GM12872 (cell line): ENCODE results near the gene IRF9.

Experiments used
- TF ChIP-seq, protein P1 (sequence below): IDR thresholded peaks from 3 replicates; pipeline ENCODE4 v1.5.1; 2011; ENCODE audit warnings: low read depth, mild to moderate bottlenecking, low read length, moderate library complexity; ENCODE audit not compliant: insufficient read depth

The IRF9 gene

DNA sequence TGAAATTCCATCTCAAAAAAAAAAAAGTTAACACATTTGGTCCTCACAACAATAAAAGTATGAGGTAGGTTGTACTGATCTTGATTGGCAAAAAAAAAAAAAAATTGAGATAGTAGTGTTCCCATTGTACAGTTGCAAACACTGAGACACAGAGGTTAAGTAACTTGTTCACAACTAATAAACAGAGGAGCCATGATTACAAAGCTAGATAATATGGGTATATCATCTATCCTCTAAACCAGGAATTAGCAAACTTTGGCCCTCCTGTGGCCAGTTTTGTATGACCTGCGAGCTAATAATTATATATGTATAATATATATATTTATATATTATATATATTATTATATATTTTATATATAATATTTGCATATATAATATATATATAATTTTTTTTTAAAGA is 27.3 kb upstream of the IRF9 start:
- TF ChIP-seq, protein P1, sequence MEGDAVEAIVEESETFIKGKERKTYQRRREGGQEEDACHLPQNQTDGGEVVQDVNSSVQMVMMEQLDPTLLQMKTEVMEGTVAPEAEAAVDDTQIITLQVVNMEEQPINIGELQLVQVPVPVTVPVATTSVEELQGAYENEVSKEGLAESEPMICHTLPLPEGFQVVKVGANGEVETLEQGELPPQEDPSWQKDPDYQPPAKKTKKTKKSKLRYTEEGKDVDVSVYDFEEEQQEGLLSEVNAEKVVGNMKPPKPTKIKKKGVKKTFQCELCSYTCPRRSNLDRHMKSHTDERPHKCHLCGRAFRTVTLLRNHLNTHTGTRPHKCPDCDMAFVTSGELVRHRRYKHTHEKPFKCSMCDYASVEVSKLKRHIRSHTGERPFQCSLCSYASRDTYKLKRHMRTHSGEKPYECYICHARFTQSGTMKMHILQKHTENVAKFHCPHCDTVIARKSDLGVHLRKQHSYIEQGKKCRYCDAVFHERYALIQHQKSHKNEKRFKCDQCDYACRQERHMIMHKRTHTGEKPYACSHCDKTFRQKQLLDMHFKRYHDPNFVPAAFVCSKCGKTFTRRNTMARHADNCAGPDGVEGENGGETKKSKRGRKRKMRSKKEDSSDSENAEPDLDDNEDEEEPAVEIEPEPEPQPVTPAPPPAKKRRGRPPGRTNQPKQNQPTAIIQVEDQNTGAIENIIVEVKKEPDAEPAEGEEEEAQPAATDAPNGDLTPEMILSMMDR, result no peak

DNA sequence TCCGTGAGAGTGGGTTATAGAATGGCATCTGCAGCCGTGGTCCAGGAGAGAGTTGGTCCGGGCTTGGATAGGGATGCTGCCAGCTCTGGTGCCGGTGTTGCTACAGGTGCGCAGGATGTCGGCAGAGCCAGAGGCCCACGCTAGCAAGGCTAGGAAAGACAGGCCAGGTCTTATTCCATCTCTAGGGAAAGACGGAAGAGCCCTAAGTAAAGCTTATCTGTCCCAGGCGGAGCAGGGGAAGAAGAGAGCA is 25.6 kb upstream of the IRF9 start:
- TF ChIP-seq, protein P1, result no peak

DNA sequence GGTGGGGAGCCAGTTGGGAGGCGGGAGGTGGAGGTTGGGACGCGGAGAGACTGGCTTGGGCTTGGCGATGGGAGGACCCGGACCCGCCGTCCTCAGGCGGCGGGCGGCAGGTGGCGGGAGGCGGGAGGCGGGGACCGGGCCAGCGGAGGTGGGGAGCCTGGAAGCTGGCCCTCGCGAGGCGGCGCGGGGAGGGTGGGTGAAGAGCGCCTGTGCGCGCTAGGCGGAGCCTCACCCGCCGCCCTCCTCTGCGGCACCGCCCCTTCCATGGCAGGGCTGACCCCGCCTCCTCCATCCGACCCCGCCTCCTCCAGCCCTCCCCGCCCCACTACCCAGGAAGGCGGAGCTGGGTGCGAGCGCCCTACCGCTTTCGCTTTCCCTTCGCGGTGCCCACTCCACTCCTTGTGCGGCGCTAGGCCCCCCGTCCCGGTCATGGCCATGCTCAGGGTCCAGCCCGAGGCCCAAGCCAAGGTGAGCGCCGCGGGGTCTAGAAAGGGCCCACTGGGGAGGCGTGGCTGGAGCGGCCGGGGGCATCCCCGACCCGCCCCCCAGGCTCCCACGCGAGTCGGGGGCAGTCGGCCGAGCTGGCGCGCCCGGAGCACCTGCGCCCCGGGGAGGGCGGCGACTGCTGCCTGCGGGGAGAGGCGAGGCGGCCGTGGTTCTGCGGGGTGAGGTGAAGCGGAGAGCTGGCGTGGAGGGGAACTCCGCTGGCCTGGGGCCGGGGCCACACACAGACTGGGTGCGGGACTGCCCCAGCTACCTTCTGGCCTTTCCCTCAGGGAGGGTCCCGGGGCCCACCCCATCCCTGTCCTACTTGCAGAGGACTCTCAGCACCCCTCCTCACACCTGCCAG is 25.0 kb upstream of the IRF9 start, which contains the start of gene PSME1:
Gene PSME1 (plus strand): TSS at position 361 of the 850 bp plus-strand sequence. CDS start 69 bp downstream, at position 430.
- TF ChIP-seq, protein P1, result no peak

DNA sequence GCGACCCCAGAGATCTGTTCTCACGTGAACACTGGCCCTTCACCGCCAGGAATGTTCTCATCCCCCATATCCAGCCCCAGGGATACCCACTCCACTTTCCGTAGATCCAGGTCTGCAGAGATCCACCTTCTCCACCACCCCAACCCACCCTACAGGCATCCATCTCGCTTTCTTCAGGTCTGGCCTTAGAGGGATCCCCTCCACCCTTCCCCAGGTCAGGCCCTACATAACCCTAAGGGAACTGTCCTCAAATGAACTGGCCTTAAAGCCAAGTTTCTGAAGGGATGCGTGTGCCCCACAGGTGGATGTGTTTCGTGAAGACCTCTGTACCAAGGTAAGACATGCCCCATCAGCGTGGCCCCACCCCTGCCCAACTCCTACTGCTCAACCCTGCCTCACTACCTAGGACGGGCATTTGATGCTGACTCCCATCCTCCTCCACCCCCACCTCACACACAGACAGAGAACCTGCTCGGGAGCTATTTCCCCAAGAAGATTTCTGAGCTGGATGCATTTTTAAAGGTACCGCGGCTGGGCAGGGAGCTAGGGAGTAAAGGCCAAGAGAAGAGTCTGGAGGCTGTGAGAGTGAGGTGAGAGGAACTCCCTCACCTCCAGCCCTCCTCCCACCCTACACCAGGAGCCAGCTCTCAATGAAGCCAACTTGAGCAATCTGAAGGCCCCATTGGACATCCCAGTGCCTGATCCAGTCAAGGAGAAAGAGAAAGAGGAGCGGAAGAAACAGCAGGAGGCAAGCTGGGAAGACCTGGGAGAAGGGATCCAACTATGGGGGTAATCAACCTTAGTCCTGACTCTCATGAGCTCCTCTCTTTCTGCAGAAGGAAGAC is 24.2 kb upstream of the IRF9 start:
- TF ChIP-seq, protein P1, result no peak

DNA sequence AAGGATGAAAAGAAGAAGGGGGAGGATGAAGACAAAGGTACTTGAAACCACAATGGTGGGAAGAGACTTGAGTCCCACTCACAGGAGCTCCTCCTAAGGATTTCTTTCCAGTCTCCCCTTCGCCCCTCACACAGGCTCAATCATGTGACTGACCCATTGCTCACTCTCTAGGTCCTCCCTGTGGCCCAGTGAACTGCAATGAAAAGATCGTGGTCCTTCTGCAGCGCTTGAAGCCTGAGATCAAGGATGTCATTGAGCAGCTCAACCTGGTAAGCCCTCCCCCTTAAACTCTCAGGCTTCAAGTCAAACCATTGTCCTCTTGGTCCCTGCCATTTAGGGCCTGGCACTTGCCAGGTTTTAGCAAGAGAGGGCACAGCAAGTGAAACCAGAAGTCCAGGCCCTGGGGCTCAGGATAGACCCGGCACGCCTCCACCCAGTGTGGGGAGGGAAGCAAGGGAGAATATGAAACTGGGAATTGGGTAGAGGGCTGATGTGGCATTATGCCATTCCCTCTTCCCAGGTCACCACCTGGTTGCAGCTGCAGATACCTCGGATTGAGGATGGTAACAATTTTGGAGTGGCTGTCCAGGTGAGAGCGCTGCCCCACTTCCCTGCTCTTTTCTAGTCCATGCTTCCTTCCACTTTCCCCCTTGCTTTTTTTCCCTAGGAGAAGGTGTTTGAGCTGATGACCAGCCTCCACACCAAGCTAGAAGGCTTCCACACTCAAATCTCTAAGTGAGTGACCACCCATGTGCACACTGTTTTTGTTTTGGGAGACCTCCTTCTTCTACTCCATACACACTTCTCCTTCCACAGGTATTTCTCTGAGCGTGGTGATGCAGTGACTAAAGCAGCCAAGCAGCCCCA is 23.3 kb upstream of the IRF9 start:
- TF ChIP-seq, protein P1, result no peak

DNA sequence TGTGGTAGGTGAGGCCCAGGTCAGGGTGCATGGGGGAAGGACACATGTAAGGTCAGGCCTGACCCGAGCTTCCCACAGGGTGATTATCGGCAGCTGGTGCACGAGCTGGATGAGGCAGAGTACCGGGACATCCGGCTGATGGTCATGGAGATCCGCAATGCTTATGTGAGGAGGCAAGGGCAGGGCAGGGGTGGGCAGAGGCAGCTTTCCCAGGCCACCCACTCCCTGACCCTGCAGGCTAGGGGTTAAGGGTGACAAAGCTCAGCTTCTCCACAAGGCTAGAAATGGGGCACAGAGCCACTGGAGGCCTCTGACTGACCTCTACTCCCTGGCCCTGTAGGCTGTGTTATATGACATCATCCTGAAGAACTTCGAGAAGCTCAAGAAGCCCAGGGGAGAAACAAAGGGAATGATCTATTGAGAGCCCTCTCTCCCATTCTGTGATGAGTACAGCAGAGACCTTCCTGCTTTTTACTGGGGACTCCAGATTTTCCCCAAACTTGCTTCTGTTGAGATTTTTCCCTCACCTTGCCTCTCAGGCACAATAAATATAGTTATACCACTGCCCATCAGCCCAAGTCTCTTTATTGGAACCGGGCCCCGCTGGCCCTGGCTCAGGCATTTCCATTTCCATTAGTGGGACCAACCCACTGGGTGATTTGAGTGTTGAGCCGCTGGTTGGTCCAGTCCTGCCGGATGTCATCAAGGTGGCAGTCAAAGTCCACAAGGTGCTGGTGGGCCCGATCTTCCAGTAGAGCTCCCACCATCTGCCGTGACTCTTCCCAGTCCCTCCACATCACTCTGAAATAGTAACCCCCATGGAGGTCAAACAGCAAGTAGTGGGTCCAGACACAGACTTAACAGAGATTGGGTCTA is 22.4 kb upstream of the IRF9 start:
- TF ChIP-seq, protein P1, result no peak
